Stimulated activated CD8-positive, alpha-beta memory T cell treated with anti-CD3 and anti-CD28 coated beads, Interleukin-4, amount 100 ng/mL, for 4 hours (primary cell): ENCODE measurements around the gene GDPD4.

Source experiments
- DNase-seq, 2 donors: peaks; one replicate each; pipeline ENCODE4 v3.0.0-alpha.2; 2020; ENCODE audit warnings: low read depth in 2 of 2, low spot score in 1 of 2

GDPD4 gene

GRCh38 chr11:77191823-77192495, 109.5 kb downstream of the GDPD4 start:
- peak in 1 of 2 donors; percentile 5 for DNase-seq

- no peak for DNase-seq
Observed at GRCh38 chr11:77191429-77191822, 110.1 kb downstream of the GDPD4 start.

- no peak for DNase-seq
Observed at GRCh38 chr11:77190331-77191075, 111.0 kb downstream of the GDPD4 start.

GRCh38 chr11:77189588-77190210, 111.8 kb downstream of the GDPD4 start:
- no peak for DNase-seq

GRCh38 chr11:77188633-77189491, 112.6 kb downstream of the GDPD4 start:
- DNase-seq = no peak

GRCh38 chr11:77187776-77188632, 113.5 kb downstream of the GDPD4 start:
- peak; percentile 25 to 38 for DNase-seq

- DNase-seq = no peak
Observed at GRCh38 chr11:77187111-77187750, 114.3 kb downstream of the GDPD4 start.

- no peak for DNase-seq
Observed at GRCh38 chr11:77186302-77186701, 115.2 kb downstream of the GDPD4 start.

- DNase-seq = no peak
Observed at GRCh38 chr11:77184136-77184860, 117.2 kb downstream of the GDPD4 start.

- DNase-seq = no peak
Observed at GRCh38 chr11:77183431-77183984, 118.0 kb downstream of the GDPD4 start.

- DNase-seq = no peak
Observed at GRCh38 chr11:77182542-77183430, 118.7 kb downstream of the GDPD4 start.

- DNase-seq = no peak
Observed at GRCh38 chr11:77181799-77182541, 119.5 kb downstream of the GDPD4 start.

GRCh38 chr11:77181226-77181625, 120.3 kb downstream of the GDPD4 start:
- DNase-seq = no peak

GRCh38 chr11:77180346-77180745, 121.1 kb downstream of the GDPD4 start:
- DNase-seq = no peak

GRCh38 chr11:77179681-77180080, 121.8 kb downstream of the GDPD4 start:
- no peak for DNase-seq

- DNase-seq = no peak
Observed at GRCh38 chr11:77179048-77179447, 122.4 kb downstream of the GDPD4 start.

- no peak for DNase-seq
Observed at GRCh38 chr11:77178150-77178549, 123.3 kb downstream of the GDPD4 start.
